Kidney (tissue), 14 donors: ENCODE results near the gene FAM131A. TPM values are rescaled to one million over a fixed set of nuclear protein-coding genes. Genes with fewer than 3 reads are reported as not detected.

ENCODE experiments used
- DNase-seq, 5 donors: peaks; one replicate each; pipeline ENCODE4 v3.0.0-alpha.2; 2013 to 2020
- FAIRE-seq: peaks from 2 replicates; lab custom pipeline; 2012; peaks lifted over from hg19 to GRCh38; lab: Jason Lieb, UNC
- H3K27ac ChIP-seq, 2 donors: one replicate each; pipeline ENCODE4 v1.7.0; 2013; ENCODE audit warnings: low read depth in 2 of 2, low read length in 2 of 2, inconsistent platforms in 1 of 2
- H3K27me3 ChIP-seq: one replicate; pipeline ENCODE4 v1.7.1; 2013; ENCODE audit warnings: low read length, inconsistent platforms; ENCODE audit not compliant: control insufficient read depth, insufficient read depth
- H3K36me3 ChIP-seq, 3 donors: one replicate each; pipeline versions ENCODE4 v1.7.0 to v1.7.1; 2013; ENCODE audit warnings: low read length in 3 of 3, control low read depth in 1 of 3, inconsistent platforms in 1 of 3; ENCODE audit not compliant: insufficient read depth in 3 of 3, control insufficient read depth in 2 of 3
- H3K4me1 ChIP-seq, 3 donors: one replicate each; pipeline versions ENCODE4 v1.7.0 to v1.7.1; 2013; ENCODE audit warnings: low read length in 3 of 3, inconsistent platforms in 1 of 3, low read depth in 1 of 3; ENCODE audit not compliant: control insufficient read depth in 2 of 3, insufficient read depth in 2 of 3
- H3K4me3 ChIP-seq, 3 donors: one replicate each; pipeline versions ENCODE4 v1.7.0 to v1.8.1; 2013; ENCODE audit warnings: low read length in 3 of 3, control low read depth in 1 of 3, inconsistent platforms in 1 of 3
- H3K9ac ChIP-seq, 3 donors: one replicate each; pipeline versions ENCODE4 v1.7.0 to v1.7.1; 2013; ENCODE audit warnings: low read length in 3 of 3, control low read depth in 1 of 3, inconsistent platforms in 1 of 3
- H3K9me3 ChIP-seq, 3 donors: one replicate each; pipeline versions ENCODE4 v1.7.0 to v1.7.1; 2013; ENCODE audit warnings: low read length in 3 of 3, control low read depth in 1 of 3, inconsistent platforms in 1 of 3; ENCODE audit not compliant: control insufficient read depth in 2 of 3, insufficient read depth in 1 of 3
- intact Hi-C: fragments of 100-400 bp; cut with DNase I; formaldehyde crosslinking; loops from one replicate; pipeline ENCODE4 v1.11.1; 2022
- polyA plus RNA-seq: library from polyadenylated mRNA; stranded (reverse); fragments of 350-450 nt; fragmentation: Illumina TruSeq; extraction: RNeasy Lipid Tissue Mini Kit (QIAGEN cat#74804); gene quantifications from one replicate; pipeline ENCODE4 v1.2.3, GENCODE V29; 2014; ENCODE audit warnings: low read depth, low replicate concordance; ENCODE audit not compliant: insufficient read depth
- total RNA-seq: library from RNA; stranded (reverse); fragmentation: NEBNext Ultra II Directional; extraction: Animal tissue kit (Norgen Biotek cat#: 25700); gene quantifications from one replicate; pipeline ENCODE4 v1.2.1, GENCODE V29; 2021
- TF ChIP-seq, protein P1 (sequence below): IDR thresholded peaks from 3 replicates; pipeline ENCODE4 v1.5.1; 2012; ENCODE audit warnings: mild to moderate bottlenecking, moderate library complexity, borderline replicate concordance; ENCODE audit not compliant: insufficient read depth; ENCODE audit errors: extremely low read depth
- donor health status: control.
- donor health status: control.
- donor health status: control.
- donor health status: control.
- donor health status: control.
- donor health status: DM: yes; HTN: yes; CAD: no.
- donor health status: Normal renal cell carcinoma (clear cell type).

Gene FAM131A
- total and polyA plus RNA-seq, 2 donors from 2014 or later: 14.0 to 20.1 TPM

DNA sequence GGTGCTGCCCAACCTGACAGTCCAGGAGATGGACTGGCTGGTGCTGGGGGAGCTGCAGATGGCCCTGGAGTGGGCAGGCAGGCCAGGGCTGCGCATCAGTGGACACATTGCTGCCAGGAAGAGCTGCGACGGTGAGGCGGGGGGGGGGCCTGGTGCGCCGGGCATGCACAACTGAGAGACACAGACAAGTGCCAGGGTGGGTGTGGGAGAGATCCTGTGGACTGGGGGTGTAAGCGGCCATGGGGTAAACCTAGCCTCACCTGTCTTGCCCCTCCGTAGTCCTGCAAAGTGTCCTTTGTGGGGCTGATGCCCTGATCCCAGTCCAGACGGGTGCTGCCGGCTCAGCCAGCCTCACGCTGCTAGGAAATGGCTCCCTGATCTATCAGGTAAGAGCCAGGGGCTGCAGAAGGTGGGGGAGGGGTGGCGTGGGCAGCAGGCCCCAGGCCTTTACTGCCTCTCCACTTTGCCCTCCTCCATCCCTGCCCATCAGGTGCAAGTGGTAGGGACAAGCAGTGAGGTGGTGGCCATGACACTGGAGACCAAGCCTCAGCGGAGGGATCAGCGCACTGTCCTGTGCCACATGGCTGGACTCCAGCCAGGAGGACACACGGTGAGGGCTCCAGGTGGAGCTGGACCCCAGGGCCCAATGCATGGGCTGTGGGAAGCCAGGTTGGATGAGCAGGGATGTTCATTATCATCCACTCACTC, 45.8 kb downstream of the FAM131A start:
- Histone ChIP-seq H3K9ac (no peak overlapping the region), H3K27me3 (peaks cover 4% of the 10 kb centered on the region), H3K27ac (no peak overlapping the region), H3K36me3 (no peaks in the 10 kb centered on the region), H3K4me3 (no peak overlapping the region), H3K9me3 (no peaks in the 10 kb centered on the region), H3K4me1 (peaks cover 2 to 16% (median 4%) of the 10 kb centered on the region in 3 donors)
- no peak for DNase-seq
- TF ChIP-seq, protein P1, sequence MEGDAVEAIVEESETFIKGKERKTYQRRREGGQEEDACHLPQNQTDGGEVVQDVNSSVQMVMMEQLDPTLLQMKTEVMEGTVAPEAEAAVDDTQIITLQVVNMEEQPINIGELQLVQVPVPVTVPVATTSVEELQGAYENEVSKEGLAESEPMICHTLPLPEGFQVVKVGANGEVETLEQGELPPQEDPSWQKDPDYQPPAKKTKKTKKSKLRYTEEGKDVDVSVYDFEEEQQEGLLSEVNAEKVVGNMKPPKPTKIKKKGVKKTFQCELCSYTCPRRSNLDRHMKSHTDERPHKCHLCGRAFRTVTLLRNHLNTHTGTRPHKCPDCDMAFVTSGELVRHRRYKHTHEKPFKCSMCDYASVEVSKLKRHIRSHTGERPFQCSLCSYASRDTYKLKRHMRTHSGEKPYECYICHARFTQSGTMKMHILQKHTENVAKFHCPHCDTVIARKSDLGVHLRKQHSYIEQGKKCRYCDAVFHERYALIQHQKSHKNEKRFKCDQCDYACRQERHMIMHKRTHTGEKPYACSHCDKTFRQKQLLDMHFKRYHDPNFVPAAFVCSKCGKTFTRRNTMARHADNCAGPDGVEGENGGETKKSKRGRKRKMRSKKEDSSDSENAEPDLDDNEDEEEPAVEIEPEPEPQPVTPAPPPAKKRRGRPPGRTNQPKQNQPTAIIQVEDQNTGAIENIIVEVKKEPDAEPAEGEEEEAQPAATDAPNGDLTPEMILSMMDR: no peak
- FAIRE-seq: no peak
- intact Hi-C loops: no loop called here

DNA sequence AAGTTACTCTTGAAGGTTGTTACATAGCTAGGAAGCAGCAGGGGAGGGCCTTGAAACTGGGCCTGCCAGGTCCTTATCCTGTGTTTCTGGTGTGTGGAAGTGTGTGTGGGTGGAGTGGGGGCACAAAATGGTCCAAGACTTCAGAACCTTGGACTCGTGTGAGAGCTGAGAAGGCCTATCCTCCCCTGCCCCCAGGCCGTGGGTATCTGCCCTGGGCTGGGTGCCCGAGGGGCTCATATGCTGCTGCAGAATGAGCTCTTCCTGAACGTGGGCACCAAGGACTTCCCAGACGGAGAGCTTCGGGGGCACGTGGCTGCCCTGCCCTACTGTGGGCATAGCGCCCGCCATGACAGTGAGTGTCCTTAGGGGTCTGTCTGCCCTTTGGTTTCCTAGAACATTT, 46.9 kb downstream of the FAM131A start:
- intact Hi-C loops: no loop called here
- TF ChIP-seq, protein P1: no peak
- Histone ChIP-seq H3K9me3 (no peaks in the 10 kb centered on the region), H3K36me3 (no peaks in the 10 kb centered on the region), H3K27me3 (peaks cover 4% of the 10 kb centered on the region), H3K4me1 (peaks cover 0 to 5% (median 0%) of the 10 kb centered on the region in 3 donors), H3K4me3 (no peak overlapping the region), H3K27ac (no peak overlapping the region), H3K9ac (no peak overlapping the region)
- no peak for FAIRE-seq
- no peak for DNase-seq

DNA sequence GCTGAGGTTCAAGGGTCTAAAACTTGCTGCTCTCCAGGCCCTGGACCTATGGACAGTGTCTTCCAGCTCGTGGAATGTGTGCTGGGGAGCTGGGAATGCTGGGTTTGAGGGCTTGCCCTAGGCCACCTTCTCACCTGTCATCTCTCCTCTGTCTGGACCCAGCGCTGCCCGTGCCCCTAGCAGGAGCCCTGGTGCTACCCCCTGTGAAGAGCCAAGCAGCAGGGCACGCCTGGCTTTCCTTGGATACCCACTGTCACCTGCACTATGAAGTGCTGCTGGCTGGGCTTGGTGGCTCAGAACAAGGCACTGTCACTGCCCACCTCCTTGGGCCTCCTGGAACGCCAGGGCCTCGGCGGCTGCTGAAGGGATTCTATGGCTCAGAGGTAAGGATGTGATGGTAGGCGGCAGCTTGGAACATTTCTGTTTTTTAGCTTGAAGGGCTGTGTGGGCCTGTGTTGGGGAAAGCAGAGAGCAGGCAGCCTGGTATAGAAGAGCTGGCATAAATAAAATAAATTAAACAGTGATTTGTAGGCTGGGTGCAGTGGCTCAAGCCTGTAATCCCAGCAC, 47.5 kb downstream of the FAM131A start:
- intact Hi-C loops: no loop called here
- DNase-seq: no peak

More for the DNA sequence above, 47.5 kb downstream of the FAM131A start:
- H3K9ac ChIP-seq: no peak overlapping the region
- TF ChIP-seq, protein P1: no peak
- no peak for FAIRE-seq
- peaks cover 4% of the 10 kb centered on the region for H3K27me3 ChIP-seq
- no peaks in the 10 kb centered on the region for H3K9me3 ChIP-seq
- no peak overlapping the region for H3K4me3 ChIP-seq
- H3K36me3 ChIP-seq: no peaks in the 10 kb centered on the region
- no peak overlapping the region for H3K27ac ChIP-seq
- peaks cover 0 to 4% (median 0%) of the 10 kb centered on the region in 3 donors for H3K4me1 ChIP-seq
